Tibial nerve (tissue), 3 donors: ENCODE data around the gene SEMA6B.

Experiments
- POLR2A ChIP-seq, 2 donors: fragments of 450-650 bp; IDR thresholded peaks; one replicate each; pipeline ENCODE4 v1.6.1; 2017; ENCODE audit warnings: antibody characterized with exemption in 2 of 2, mild to moderate bottlenecking in 2 of 2, moderate library complexity in 2 of 2
- TF ChIP-seq, protein P1 (sequence below), 5 experiments: fragments of 200-600 bp in 3 of 5; fragments of 450-650 bp in 2 of 5; sonication (generic) in 3 of 5; IDR thresholded peaks; one replicate each; pipeline ENCODE4 v1.5.1; 2016 to 2019; ENCODE audit warnings: antibody characterized with exemption in 5 of 5, mild to moderate bottlenecking in 3 of 5, moderate library complexity in 2 of 5

DNA sequence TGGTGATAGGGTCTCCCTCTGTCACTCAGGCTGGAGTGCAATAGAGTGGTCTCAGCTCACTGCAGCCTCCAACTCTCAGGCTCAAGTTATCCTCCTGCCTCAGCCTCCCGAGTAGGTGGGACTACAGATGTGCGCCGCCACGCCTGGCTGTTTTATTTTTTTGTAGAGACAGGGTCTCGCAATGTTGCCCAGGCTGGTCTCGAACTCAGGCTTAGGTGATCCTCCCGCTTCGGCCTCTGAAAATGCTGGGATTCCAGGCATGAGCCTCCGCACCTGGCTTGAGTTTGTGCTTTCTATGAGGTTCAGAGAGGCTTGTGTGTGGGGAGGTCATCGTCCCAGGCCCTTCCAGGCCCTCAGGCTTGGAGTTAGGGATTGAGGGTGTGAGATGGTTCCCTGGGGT, 40.6 kb upstream of the SEMA6B start:
- TF ChIP-seq, protein P1, sequence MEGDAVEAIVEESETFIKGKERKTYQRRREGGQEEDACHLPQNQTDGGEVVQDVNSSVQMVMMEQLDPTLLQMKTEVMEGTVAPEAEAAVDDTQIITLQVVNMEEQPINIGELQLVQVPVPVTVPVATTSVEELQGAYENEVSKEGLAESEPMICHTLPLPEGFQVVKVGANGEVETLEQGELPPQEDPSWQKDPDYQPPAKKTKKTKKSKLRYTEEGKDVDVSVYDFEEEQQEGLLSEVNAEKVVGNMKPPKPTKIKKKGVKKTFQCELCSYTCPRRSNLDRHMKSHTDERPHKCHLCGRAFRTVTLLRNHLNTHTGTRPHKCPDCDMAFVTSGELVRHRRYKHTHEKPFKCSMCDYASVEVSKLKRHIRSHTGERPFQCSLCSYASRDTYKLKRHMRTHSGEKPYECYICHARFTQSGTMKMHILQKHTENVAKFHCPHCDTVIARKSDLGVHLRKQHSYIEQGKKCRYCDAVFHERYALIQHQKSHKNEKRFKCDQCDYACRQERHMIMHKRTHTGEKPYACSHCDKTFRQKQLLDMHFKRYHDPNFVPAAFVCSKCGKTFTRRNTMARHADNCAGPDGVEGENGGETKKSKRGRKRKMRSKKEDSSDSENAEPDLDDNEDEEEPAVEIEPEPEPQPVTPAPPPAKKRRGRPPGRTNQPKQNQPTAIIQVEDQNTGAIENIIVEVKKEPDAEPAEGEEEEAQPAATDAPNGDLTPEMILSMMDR (IDR thresholded peaks at IDR 0.05) = no peak
- TF ChIP-seq POLR2A (IDR thresholded peaks at IDR 0.05) = no peak
